Measurements from ENCODE around the gene PRSS37.

Gene PRSS37

GRCh38 chr7:141788296-141788695 is 53.0 kb downstream of the PRSS37 start:
- DNase-seq (ENCODE audit: low read depth), result no peak
